Body of pancreas (tissue), 4 donors: ENCODE results near the gene STMP1. TPM values are rescaled to one million over a fixed set of nuclear protein-coding genes. Genes with fewer than 3 reads are reported as not detected.

Experiments
- ATAC-seq: fragments of 150-250 bp; one replicate; pipeline ENCODE4 v1.9.1; 2016
- DNase-seq, 4 donors: peaks; one replicate each; pipeline ENCODE4 v3.0.0-alpha.2; 2019
- H3K27ac ChIP-seq, 4 donors: fragments of 200-600 bp; sonication (generic); 1 replicate in 3 of 4; 2 replicates in 1 of 4; pipeline versions ENCODE4 v1.5.1 to v1.6.1; 2016 to 2019; ENCODE audit warnings: mild to moderate bottlenecking in 1 of 4, mixed read lengths in 1 of 4, moderate library complexity in 1 of 4
- H3K27me3 ChIP-seq, 2 donors: fragments of 200-600 bp; sonication (generic); one replicate each; pipeline ENCODE4 v1.6.0; 2016; ENCODE audit warnings: mild to moderate bottlenecking in 1 of 2
- H3K36me3 ChIP-seq, 2 donors: fragments of 200-600 bp; sonication (generic); replicated peaks in 1 of 2; 2 replicates each; pipeline ENCODE4 v1.5.1; 2016; ENCODE audit warnings: low read depth in 2 of 2; ENCODE audit not compliant: insufficient read depth in 1 of 2
- H3K4me1 ChIP-seq: fragments of 200-600 bp; sonication (generic); one replicate; pipeline ENCODE4 v1.6.0; 2016
- H3K4me3 ChIP-seq, 2 donors: fragments of 200-600 bp; sonication (generic); 1 replicate in 1 of 2; 2 replicates in 1 of 2; pipeline ENCODE4 v1.5.1; 2016 to 2019
- H3K9me3 ChIP-seq, 3 donors: fragments of 200-600 bp; sonication (generic); 1 replicate in 2 of 3; 2 replicates in 1 of 3; pipeline ENCODE4 v1.5.1; 2016
- POLR2A ChIP-seq, 3 donors: fragments of 450-650 bp; IDR thresholded peaks; one replicate each; pipeline ENCODE4 v1.6.1; 2016; ENCODE audit warnings: antibody characterized with exemption in 3 of 3, mild to moderate bottlenecking in 2 of 3
- WGBS, 2 donors: methylation state at CpG; one replicate each; pipeline ENCODE4 v1.1.5; 2017; 5-methylcytosine and 5-hydroxymethylcytosine counted together
- intact Hi-C: fragments of 100-400 bp; cut with DNase I; formaldehyde crosslinking; loops from one replicate; pipeline ENCODE4 v1.15.1; 2023
- total RNA-seq, 2 donors: library from RNA; depleted of rRNA; stranded (reverse); fragments of >200 nt; gene quantifications; one replicate each; pipeline ENCODE4 v1.1.0, GENCODE V29; 2016
- TF ChIP-seq, protein P1 (sequence below), 7 experiments: fragments of 450-650 bp in 4 of 7; fragments of 200-600 bp in 3 of 7; sonication (generic) in 3 of 7; IDR thresholded peaks; one replicate each; pipeline ENCODE4 v1.5.1; 2016 to 2019; ENCODE audit warnings: antibody characterized with exemption in 7 of 7

Gene STMP1
- total RNA-seq, 2 donors from 2014 or later: 10.5 to 15.6 TPM

DNA sequence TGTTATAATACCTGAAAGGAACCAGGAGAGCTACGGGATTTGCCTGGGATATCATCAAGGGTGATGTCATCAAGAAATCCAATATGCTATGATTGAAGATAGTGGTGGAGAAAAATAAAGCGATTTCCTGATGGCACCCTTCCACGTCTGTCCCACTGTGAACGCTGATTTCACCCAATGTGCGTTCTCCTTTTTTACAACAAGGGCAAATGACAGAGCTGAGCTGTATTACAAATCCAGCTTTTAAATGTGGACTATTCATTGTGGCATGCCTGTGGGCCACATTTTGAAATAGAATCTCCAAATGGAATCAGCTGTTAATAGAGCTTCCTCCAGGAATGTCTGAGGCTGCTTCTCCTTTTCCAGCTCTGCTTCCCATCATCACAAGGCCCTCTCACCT is 42.4 kb downstream of the STMP1 start:
- Histone ChIP-seq H3K4me3 (no peak overlapping the region), H3K4me1 (no peaks in the 10 kb centered on the region), H3K27me3 (no peaks in the 10 kb centered on the region), H3K27ac (no peak overlapping the region), H3K9me3 (no peaks in the 10 kb centered on the region), H3K36me3 (no peaks in the 10 kb centered on the region)
- DNase-seq: peak in 2 of 4 donors; percentile 26 to 31
- TF ChIP-seq, protein P1, sequence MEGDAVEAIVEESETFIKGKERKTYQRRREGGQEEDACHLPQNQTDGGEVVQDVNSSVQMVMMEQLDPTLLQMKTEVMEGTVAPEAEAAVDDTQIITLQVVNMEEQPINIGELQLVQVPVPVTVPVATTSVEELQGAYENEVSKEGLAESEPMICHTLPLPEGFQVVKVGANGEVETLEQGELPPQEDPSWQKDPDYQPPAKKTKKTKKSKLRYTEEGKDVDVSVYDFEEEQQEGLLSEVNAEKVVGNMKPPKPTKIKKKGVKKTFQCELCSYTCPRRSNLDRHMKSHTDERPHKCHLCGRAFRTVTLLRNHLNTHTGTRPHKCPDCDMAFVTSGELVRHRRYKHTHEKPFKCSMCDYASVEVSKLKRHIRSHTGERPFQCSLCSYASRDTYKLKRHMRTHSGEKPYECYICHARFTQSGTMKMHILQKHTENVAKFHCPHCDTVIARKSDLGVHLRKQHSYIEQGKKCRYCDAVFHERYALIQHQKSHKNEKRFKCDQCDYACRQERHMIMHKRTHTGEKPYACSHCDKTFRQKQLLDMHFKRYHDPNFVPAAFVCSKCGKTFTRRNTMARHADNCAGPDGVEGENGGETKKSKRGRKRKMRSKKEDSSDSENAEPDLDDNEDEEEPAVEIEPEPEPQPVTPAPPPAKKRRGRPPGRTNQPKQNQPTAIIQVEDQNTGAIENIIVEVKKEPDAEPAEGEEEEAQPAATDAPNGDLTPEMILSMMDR (IDR thresholded peaks at IDR 0.05): no peak
- no peak for TF ChIP-seq POLR2A (IDR thresholded peaks at IDR 0.05)
- intact Hi-C loops: no loop called here
- 46 to 60% methylated on average over 5 of the region's 5 CpGs for WGBS, 2 donors
- ATAC-seq: peak; percentile 74

DNA sequence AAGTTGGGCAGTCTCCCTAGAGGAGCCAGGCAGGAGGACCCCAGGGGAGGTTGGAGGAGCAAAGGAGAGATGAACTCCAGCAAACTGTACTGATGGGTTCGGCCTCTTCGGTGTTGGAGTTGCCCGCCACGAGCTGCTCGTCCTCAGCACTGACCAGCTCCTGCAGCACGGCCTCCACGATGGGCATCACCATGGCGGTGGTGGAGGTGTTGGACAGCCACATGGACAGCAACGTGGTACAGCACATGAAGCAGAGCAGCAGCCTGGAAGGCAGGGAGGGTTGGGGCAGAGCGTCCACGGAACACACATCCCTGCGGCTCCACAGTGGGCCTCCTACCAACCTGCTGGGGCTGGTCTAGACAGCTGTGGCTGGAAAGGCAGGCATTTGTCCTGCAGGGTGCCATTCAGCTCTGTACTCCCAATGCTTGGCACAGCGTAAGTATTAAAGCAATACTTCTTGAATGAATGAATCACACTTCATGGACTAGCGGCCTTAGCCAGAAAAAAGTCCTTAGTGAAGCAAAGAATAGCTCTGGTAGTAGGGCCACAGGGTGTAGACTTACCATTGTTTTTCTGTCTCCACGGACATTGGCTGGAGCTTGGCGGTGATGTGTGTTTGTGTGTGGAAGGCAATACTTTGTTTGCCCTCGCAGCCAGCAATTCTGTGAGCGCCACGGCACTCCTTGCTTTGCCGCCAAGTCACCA is 43.9 kb downstream of the STMP1 start:
- Histone ChIP-seq H3K36me3 (no peaks in the 10 kb centered on the region), H3K27me3 (no peaks in the 10 kb centered on the region), H3K4me3 (no peak overlapping the region), H3K4me1 (no peaks in the 10 kb centered on the region), H3K27ac (no peak overlapping the region), H3K9me3 (no peaks in the 10 kb centered on the region)
- 87 to 88% methylated on average over 16 to 20 of the region's 20 CpGs for WGBS, 2 donors
- intact Hi-C loops: no loop called here
- TF ChIP-seq, protein P1 (IDR thresholded peaks at IDR 0.05): no peak
- ATAC-seq: no peak
- DNase-seq: no peak

DNA sequence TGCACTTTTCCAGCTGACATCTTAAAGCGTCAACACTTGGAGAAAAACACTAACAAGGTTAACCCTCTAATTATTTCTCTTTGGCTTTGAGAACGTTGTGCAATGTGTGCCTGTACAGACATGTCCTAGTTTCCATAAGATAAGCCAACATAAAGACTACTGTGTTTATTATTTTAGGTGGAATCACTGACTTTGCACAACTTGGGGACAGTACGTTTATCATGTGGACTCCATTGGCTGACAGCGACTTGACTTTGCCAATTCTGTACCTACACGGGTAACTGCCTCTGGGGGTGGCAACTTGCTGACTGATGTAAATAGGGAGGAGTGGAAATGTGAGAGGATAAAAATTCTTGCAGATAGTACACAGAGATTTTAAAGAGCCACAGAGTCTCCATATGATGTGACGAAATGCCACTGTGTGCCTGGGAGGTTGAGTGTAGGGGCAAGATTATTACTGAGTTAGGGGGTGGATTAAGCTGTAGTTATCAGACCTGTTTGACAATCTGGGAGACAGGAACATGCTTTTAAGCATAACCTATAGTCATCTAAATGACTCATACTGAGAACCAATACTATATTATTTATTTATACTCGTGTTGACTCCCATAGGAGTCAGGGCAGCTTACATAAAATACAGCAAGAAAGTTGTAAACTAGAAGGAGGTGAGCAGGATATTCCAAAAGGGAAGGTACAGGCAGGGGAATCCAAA is 44.7 kb downstream of the STMP1 start:
- TF ChIP-seq, protein P1 (IDR thresholded peaks at IDR 0.05): no peak
- no peak for TF ChIP-seq POLR2A (IDR thresholded peaks at IDR 0.05)
- intact Hi-C loops: no loop called here
- DNase-seq (no peak), ATAC-seq (no peak)
- WGBS, 2 donors: 67% methylated on average over 7 of the region's 7 CpGs
- Histone ChIP-seq H3K27me3 (no peaks in the 10 kb centered on the region), H3K9me3 (no peaks in the 10 kb centered on the region), H3K27ac (no peak overlapping the region), H3K36me3 (no peaks in the 10 kb centered on the region), H3K4me1 (no peaks in the 10 kb centered on the region), H3K4me3 (no peak overlapping the region)

DNA sequence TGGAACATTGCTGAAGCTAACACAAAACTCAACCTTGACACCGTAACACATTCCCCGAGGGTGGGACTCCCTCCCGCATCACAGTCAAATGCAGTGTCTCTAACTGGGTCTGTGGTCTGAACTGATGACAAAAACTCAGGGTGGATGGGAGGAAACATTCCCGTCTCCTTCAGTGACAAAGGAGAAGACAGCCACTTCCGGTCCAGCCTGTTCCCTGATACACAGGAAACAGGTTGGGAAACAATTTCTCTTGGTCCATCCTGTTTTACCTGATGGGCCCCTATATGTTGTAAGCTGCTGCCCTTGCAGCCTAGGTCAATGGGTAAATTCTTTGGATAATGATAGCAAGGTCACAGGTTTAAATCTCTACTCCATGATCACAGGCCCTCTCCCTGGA is 45.3 kb downstream of the STMP1 start:
- TF ChIP-seq POLR2A (IDR thresholded peaks at IDR 0.05): no peak
- TF ChIP-seq, protein P1 (IDR thresholded peaks at IDR 0.05): no peak
- H3K27me3 ChIP-seq: no peaks in the 10 kb centered on the region
- no peak overlapping the region for H3K27ac ChIP-seq
- DNase-seq (no peak), ATAC-seq (no peak)
- 80 to 95% methylated on average over 5 of the region's 5 CpGs for WGBS, 2 donors
- intact Hi-C loops: no loop called here
- H3K4me3 ChIP-seq: no peak overlapping the region
- no peaks in the 10 kb centered on the region for H3K36me3 ChIP-seq
- no peaks in the 10 kb centered on the region for H3K9me3 ChIP-seq
- no peaks in the 10 kb centered on the region for H3K4me1 ChIP-seq
